Limb (tissue), 2 donors: ENCODE results near the gene FHOD3.

Experiments
- DNase-seq, 2 donors: peaks; one replicate each; pipeline ENCODE4 v3.0.0-alpha.2; 2016; ENCODE audit errors: extremely low spot score in 2 of 2

Gene FHOD3

GRCh38 chr18:36381075-36381474 lies 83.6 kb downstream of the FHOD3 start:
- no peak for DNase-seq

- DNase-seq, result no peak
Observed at GRCh38 chr18:36382854-36383253, 85.3 kb downstream of the FHOD3 start.

GRCh38 chr18:36386150-36386920 lies 88.8 kb downstream of the FHOD3 start:
- DNase-seq, result no peak

DNA sequence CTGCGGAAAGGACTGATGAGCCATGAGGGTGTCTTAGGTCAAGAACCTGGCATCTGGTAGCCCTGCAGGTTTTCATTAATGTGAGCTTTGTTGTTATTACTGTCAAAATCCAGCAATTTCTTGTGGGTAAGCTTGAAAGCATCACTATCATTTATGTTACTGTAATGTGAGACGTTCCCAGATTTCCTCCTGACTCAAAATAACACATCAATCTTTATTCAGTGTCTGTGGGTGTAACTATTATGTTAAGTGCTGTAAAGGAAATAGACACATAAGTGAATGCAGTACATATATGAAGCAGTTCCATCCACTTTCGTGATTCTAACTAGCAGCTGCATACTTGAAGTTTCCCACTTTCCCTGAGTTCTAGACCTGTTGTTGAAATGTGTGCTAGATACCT lies 89.8 kb downstream of the FHOD3 start:
- DNase-seq, result no peak

DNA sequence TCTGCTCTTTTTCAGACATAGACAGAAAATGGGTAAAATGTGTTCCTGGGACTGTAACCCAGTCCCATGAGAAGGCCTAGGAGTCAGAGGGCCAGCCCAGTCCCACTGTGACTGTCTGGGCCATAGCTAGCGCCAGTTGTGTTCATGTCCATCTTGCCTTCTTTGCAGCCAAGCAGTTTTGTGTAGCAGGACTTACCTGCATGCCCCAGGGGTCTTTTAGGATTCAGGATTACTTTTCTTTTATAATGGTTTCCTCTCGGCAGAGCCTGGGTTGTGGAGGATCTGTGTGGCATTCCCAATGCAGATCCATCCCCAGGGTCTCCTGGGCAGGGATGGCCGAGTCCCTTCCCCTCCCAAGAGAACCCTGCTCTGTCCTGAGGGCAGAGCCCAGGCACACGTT lies 90.8 kb downstream of the FHOD3 start:
- no peak for DNase-seq

GRCh38 chr18:36389027-36389426 lies 91.5 kb downstream of the FHOD3 start:
- no peak for DNase-seq

DNA sequence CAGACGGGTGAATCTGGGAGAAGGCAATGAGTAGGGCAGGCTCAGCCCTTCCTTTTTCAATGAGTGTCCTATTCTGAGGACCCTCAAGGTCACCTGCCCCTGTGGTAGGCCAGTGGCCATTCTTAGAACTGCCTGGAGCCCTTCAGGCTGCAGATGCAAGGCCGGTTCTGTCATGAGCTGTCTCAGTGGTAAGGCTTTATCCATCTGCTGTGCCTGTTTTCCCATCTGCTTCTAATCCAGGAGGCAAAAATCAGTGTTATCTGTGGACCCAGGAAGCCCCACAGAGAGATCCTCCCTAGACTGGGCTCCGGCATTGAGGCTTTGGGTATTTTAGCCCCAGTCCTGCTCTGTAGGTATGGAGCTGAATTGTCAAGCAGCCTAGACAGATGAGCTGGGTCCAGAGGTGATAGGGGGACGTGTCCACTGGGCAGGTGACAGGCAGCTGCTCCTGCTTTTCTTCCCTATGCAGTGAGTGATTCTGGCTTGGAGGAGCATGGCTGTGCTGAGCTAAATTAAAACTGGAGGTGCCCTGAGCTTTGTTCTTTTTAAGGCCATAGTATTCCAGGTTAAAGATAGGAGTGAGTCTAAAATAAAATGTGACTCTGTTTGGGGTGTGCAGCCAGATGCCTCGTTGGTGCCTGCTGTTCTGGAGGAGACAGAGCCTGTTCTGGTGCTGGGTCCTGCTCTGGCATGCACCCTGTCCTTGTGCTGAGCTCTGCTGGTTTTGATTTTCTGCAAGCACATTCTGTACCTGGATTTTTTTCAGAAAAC lies 92.5 kb downstream of the FHOD3 start:
- DNase-seq, result no peak

DNA sequence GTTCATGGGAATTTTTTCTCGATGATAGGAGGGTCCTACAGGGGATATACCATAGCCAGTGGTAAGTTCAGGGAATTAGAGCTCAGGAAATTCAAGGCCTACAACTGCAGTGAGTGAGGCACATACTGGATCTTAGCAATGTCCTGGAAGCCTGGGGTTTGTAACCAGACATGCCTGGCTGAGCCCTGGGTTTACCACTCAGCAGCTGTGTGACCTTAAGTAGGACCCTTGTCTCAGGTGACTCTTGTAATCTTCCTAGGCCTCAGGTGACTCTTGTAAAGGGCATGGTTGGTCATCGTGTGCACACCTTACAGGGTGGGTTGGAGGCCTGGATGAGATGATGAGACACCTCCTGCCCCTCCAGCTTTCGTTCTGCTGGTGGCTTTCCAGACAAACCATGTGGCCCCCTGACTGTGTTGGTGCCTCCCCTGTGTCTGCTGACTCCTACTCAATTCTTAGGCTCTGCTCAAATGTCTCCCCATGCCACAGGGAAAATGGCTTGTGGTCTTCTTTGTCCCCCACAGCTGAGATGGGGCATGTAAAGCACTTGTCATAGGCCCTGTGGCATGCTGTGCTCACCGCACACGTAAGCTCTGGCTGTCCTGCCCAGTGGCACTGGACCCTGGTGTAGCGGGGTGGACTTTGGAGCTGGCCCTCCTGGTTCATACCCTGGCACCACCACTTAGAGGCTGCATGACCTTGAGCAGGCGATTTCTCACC lies 94.1 kb downstream of the FHOD3 start:
- no peak for DNase-seq

DNA sequence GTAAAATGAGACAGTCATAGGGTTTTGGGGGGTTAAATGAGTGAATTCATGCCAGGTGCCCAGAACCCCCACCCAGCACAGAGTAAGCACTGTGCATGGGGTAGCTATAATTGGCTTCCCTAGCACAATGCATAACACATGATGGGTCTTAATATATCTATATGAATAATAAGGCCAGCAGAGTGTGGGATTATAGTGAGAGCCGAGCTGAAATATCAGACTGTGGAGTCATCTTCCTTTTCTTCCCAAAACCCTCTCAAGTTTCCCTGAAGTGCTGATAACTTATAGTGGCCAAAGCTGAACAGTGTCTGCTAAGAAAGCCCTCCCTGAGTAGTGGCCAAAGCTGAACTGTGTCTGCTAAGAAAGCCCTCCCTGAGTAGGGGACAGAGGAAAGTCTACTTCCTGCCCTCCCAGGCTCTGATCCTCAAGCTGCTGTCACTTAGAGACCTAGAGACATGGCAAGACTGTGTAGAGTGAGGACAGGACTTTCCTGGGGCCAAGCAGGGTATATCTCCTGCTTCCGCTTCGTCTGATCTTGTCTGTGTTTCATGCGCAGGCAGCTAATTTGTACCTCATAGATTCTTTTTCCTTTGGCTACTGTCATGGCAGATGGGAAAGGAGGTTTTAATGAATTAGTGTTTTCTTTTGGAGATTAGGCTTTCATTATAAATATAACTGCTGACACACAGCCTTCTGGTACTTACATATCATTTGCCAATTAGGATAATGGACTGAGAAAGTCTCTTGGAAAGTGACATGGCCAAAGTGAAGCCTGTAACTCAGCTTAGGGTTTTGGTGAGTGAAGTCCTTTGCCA lies 94.9 kb downstream of the FHOD3 start:
- no peak for DNase-seq

GRCh38 chr18:36392979-36393287 lies 95.4 kb downstream of the FHOD3 start:
- no peak for DNase-seq

- no peak for DNase-seq
Observed at GRCh38 chr18:36394486-36394885, 97.0 kb downstream of the FHOD3 start.

DNA sequence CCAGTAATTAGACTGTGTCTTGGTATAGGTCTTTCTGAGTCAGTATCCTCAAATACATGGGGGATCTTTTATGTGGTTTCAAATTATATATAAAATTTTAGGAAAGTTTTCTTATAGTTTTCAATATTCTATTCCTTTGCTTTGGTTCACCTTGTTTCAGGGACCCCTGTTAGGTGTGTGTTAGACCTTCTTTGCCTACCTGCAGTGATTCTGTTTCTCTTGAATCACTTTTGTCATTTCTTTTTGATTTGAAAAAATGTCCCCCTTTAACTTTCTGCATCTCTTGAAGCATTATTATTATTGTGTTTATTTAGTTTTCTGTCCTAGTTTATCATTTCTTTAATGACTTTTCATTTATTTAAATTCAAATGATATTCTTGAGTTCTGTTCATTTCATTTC lies 98.7 kb downstream of the FHOD3 start:
- no peak for DNase-seq

DNA sequence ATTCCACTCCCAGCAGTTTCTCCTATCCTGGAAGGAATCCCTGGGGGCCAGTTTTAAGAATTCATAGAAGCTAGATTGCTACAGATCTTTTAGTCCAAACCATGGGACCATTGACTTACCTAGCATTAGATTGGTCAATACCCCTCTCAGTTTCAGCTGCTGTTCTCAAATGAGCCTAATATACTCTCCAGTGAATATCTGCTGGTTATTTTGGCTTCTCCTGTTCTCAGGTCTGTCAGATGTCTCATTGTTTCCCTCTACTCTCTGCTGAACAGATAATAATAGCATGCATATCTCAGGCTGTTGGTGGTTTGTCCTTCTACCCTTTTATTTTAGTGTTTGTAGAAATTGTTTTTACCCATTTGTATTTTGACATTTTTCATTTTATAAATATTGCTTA lies 99.5 kb downstream of the FHOD3 start:
- no peak for DNase-seq

GRCh38 chr18:36398419-36398818 lies 100.9 kb downstream of the FHOD3 start:
- DNase-seq, result no peak

DNA sequence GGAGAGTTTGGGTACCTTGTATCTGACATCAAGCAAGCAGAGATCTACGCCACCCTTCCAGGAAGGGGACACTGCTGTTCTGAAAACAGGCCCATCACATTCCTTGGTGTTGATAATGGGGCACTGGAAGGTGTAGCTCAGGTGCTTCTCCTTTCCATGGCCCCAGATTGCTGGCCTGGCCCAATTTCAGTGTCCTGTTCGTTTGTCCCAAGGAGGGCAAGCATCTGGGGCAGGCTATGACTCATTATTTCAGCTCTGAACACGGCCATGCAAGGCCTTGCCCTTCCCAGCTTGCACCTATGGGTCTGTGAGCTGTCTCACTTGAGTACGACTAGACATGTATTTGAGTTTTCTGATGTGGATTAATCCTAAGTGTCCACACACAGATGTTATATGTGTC lies 101.5 kb downstream of the FHOD3 start:
- DNase-seq, result no peak

- no peak for DNase-seq
Observed at GRCh38 chr18:36401462-36401861, 103.9 kb downstream of the FHOD3 start.

DNA sequence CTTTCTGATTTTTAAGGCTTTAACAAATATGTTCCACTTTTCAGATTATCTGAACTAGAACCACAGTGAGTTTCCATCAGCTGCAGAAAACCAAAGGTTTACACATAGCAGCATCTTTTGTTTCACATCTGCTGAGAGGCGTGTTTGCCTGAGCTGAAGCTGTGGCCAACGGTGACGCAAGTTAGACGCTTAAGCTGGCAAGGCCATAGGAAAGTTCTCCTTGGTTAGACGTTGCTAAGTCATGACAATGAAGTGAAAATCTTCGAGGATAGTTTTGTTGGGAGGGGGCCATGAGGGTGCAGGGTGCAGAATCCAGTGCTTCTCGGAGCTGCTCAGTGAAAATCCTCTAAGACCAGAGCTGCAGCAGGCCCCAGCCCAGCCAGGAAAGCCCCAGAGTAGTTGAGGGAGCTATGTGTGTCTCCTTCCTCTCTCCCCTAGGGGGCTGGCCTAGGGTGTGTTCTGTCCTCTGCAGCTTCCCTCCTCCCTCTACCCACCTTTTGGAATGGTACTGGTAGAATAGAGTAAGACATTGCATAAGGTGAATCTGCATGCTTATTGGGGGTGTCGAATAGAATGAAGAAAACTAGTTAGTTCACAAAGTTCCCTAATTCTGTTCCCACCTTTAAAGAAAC lies 105.4 kb downstream of the FHOD3 start:
- peak; percentile 63 to 76 for DNase-seq

DNA sequence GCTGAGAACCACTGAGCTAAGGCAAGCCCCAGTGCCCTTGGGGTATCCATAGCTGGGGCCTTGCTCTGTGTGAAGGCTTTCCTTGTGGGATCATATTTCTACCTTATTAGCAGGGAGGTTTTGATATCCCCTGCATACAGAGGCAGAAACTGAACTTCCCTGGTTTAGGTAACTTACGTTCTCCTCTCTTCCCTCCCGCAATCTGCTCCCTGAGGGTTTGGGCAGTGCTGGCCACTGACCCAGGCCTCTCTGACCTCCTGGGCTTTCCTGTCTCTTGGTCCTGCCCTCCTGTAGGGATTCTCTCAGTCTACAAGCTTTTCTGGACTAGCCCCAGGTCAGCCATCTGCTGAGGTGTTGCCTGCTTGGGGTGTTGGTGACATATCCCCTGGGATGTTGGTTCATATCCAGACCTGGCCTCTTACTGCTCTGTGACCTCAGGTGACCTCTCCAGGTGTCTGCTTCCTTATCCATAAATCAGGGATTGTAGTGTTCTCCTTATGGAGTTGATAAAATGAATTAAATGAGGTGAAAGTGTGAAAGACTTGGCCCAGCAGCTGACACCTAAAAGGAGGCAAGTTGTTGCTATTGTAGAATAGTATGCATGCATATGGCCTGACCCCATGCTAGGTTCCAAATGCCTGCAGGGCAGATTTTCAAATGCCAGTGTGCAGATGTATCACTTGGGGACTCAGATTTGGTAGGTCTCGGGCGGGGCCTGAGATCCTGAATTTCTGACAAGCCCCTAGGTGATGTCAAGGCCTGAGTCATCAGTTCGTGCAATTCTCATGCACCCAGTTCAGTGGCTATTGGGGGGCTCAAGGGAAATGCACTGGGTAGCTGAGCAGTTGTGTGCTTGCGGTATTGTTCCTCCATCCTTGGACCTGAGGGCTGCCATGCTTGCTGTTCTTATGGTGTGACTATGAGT lies 106.6 kb downstream of the FHOD3 start:
- no peak for DNase-seq

- no peak for DNase-seq
Observed at GRCh38 chr18:36405611-36406010, 108.1 kb downstream of the FHOD3 start.

DNA sequence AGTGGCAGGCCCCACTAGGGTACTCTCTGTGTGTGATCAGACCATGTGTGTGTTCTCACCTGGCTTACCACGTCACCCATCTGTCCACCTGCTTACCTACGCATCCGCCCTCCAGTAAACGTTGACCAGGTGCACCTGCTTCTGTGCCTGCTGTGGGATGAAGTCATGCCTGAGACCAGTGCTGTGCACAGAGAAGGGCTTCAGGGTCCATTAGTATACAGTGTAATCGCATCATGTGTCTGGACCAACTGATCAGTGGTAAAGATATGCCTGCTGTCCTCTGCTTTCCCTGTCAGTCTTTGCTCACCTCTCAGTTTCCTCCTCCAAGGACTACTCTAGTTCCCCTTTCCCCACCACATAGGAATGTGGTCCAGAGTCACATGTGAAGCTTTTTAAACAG lies 109.3 kb downstream of the FHOD3 start:
- no peak for DNase-seq
